ENCODE data around the gene PABPN1. TPM values are rescaled to one million over a fixed set of nuclear protein-coding genes. Genes with fewer than 3 reads are reported as not detected.

The PABPN1 gene
- total and polyA plus RNA-seq, 2 of the 13 experiments (the other 11 are each of a cell fraction or from before 2014, with no cell fraction given) = 233 to 524 TPM

DNA sequence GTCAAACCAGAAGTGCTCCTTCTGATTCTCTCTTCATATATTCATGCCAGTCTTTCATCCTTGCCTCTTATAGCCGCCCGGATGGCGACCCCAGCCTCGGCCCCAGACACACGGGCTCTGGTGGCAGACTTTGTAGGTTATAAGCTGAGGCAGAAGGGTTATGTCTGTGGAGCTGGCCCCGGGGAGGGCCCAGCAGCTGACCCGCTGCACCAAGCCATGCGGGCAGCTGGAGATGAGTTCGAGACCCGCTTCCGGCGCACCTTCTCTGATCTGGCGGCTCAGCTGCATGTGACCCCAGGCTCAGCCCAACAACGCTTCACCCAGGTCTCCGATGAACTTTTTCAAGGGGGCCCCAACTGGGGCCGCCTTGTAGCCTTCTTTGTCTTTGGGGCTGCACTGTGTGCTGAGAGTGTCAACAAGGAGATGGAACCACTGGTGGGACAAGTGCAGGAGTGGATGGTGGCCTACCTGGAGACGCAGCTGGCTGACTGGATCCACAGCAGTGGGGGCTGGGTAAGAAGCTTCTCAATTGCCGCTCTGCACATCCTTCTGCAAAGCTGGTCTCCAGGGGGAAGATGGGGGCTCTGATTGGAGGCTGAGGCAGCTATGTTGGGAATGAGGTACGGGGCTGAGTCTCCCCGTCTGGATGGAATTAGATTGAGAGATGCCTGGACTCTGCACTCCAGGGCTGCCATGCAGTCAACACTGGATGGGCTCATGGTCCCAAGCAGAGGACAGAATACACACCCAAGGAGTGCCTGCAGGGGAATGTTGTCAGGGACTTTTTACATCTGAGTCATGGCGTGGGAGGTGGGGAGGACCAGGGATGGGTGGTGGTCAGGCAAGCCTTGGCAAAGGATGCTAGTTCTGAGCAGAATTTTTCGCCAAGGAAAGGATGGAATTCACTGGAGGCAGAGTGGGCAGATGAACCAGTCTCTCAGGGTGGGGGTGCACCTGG is 13.3 kb upstream of the PABPN1 start (continued):
- TF ChIP-seq ZNF839 (CRISPR knock-in tag; IDR thresholded peaks at IDR 0.05; ENCODE audit: borderline replicate concordance) (peak; percentile 42; the same call in 1 of the 2 replicates), ZNF124 (CRISPR knock-in tag; IDR thresholded peaks at IDR 0.05) (no peak), RNF2 (conservative IDR thresholded peaks at IDR 0.05; ENCODE audit: low read depth) (no peak), ZNF816 (CRISPR knock-in tag; IDR thresholded peaks at IDR 0.05; ENCODE audit: borderline replicate concordance) (no peak), ZNF570 (CRISPR knock-in tag; IDR thresholded peaks at IDR 0.05; ENCODE audit: borderline replicate concordance) (no peak), HOXA3 (CRISPR knock-in tag; IDR thresholded peaks at IDR 0.05) (no peak)
- TF ChIP-seq, protein P1, sequence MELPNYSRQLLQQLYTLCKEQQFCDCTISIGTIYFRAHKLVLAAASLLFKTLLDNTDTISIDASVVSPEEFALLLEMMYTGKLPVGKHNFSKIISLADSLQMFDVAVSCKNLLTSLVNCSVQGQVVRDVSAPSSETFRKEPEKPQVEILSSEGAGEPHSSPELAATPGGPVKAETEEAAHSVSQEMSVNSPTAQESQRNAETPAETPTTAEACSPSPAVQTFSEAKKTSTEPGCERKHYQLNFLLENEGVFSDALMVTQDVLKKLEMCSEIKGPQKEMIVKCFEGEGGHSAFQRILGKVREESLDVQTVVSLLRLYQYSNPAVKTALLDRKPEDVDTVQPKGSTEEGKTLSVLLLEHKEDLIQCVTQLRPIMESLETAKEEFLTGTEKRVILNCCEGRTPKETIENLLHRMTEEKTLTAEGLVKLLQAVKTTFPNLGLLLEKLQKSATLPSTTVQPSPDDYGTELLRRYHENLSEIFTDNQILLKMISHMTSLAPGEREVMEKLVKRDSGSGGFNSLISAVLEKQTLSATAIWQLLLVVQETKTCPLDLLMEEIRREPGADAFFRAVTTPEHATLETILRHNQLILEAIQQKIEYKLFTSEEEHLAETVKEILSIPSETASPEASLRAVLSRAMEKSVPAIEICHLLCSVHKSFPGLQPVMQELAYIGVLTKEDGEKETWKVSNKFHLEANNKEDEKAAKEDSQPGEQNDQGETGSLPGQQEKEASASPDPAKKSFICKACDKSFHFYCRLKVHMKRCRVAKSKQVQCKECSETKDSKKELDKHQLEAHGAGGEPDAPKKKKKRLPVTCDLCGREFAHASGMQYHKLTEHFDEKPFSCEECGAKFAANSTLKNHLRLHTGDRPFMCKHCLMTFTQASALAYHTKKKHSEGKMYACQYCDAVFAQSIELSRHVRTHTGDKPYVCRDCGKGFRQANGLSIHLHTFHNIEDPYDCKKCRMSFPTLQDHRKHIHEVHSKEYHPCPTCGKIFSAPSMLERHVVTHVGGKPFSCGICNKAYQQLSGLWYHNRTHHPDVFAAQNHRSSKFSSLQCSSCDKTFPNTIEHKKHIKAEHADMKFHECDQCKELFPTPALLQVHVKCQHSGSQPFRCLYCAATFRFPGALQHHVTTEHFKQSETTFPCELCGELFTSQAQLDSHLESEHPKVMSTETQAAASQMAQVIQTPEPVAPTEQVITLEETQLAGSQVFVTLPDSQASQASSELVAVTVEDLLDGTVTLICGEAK (IDR thresholded peaks at IDR 0.05) = no peak
- TF ChIP-seq, protein P1 (CRISPR knock-in tag; IDR thresholded peaks at IDR 0.05) = no peak
- TF ChIP-seq, protein P2, sequence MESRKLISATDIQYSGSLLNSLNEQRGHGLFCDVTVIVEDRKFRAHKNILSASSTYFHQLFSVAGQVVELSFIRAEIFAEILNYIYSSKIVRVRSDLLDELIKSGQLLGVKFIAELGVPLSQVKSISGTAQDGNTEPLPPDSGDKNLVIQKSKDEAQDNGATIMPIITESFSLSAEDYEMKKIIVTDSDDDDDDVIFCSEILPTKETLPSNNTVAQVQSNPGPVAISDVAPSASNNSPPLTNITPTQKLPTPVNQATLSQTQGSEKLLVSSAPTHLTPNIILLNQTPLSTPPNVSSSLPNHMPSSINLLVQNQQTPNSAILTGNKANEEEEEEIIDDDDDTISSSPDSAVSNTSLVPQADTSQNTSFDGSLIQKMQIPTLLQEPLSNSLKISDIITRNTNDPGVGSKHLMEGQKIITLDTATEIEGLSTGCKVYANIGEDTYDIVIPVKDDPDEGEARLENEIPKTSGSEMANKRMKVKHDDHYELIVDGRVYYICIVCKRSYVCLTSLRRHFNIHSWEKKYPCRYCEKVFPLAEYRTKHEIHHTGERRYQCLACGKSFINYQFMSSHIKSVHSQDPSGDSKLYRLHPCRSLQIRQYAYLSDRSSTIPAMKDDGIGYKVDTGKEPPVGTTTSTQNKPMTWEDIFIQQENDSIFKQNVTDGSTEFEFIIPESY (CRISPR knock-in tag; IDR thresholded peaks at IDR 0.05) = peak; percentile 28; the same call in 1 of the 2 replicates
- TF ChIP-seq, protein P3, sequence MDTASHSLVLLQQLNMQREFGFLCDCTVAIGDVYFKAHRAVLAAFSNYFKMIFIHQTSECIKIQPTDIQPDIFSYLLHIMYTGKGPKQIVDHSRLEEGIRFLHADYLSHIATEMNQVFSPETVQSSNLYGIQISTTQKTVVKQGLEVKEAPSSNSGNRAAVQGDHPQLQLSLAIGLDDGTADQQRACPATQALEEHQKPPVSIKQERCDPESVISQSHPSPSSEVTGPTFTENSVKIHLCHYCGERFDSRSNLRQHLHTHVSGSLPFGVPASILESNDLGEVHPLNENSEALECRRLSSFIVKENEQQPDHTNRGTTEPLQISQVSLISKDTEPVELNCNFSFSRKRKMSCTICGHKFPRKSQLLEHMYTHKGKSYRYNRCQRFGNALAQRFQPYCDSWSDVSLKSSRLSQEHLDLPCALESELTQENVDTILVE (CRISPR knock-in tag; IDR thresholded peaks at IDR 0.05) = no peak
